GM19324 (cell line): ENCODE results near the gene RADIL.

ENCODE experiments used
- ATAC-seq: cut with Tn5 transposase; IDR thresholded peaks from one replicate; pipeline ENCODE4 v1.9.1; 2021; ENCODE audit warnings: mild to moderate bottlenecking, moderate library complexity; ENCODE audit not compliant: unreplicated experiment, low FRiP score

RADIL gene

DNA sequence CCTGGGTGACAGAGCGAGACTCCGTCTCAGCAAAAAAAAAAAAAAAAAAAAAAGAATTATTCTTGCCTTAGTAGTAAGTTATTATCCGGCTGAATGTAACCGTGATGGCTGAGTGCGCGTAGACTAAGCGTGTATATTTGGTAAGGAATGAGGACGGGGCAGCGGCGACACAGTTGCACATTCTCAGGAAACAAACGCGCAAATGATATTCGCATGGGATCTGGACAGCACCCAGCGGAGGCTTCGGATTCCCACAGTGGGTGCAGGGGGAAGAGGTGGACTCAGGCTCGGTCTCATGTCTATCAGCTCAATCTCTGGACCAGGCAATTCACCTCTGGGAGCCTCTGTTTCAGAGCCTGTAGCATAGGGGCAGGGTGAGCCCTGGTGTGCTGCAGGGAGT lies 50.8 kb downstream of the RADIL start:
- no peak for ATAC-seq

DNA sequence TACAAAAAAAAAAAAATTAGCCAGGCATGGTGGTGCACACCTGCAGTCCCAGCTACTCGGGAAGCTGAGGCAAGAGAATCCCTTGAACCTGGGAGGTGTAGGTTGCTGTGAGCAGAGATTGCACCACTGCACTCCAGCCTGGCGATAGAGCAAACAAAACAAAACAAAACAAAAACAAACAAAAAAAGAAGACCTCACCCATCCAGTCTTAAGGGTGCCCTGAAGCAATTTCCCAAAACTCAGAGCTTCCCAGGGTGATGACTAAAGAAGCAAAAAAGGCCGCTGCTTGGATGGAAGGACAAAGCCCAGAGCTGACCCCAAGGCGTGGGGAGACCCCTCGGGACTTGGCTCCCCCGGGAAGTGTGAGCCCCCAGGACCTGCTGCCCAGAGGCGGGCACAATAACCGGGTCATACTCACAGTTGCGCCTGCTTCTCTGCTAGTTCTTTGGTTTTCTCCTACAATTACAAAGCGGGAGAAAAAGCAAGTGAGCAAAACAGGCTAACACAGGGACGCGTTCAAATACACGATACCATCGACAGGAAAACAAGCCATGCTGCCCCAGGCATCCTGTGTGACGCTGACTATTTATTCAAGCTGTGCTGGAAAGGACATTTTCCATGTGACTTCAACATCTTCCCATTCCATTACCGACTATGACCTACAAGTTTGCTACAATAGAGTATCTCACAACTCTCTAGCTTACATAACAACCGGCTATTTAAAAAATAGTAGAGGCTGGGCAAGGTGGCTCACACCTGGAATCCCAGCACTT lies 51.6 kb downstream of the RADIL start:
- no peak for ATAC-seq

DNA sequence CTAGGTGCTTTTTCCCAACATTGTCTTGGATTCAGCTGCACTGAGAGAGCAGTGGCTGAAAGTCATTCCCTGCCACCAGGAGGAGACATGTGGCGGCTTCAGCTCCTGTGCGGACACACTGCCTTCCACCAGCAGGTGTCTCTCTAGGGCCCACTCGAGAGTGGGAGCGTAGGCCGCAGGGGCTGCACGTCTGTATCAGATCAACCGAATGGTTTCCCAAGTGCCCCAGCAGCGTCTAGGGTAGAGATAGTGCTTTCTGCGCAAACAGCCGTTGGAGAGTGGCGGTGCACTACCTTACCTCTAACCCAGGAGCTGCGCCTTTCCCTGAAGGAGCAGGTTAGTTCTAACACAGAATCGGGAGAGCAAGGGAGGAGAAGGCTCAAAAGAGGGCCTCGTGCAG lies 53.3 kb downstream of the RADIL start:
- ATAC-seq, result peak; percentile 56

DNA sequence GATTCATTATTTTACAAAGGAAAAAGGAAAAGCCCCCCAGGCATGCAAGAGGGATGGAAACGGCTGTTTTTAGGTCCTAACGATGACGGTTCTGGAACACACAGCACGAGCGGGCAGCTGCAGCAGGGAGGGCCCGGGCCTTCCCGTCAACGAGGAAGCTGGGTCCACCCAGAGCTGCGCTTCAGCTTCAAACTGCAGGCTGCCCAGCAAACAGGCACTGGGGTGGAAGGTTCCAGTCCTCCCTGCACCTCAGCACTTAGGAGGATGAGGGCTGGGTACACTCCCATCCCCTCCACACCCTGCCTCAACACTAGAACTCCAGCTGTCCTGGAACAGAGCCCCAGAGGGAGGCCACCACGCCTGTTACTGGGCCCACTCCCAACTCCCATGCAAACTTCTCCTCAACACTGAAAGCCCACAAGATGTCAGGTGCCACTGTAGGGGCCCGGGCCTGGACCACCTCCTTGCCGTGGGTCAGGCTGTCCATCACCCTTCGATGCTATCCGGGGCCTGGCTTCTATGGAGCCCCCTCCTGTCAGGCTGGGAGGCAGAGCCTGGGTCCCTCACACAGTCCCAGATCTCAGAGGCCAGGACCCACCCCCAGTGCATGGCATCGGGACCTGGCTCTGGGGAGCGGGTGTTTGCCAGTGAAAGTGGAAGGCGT lies 54.7 kb downstream of the RADIL start:
- ATAC-seq, result no peak

DNA sequence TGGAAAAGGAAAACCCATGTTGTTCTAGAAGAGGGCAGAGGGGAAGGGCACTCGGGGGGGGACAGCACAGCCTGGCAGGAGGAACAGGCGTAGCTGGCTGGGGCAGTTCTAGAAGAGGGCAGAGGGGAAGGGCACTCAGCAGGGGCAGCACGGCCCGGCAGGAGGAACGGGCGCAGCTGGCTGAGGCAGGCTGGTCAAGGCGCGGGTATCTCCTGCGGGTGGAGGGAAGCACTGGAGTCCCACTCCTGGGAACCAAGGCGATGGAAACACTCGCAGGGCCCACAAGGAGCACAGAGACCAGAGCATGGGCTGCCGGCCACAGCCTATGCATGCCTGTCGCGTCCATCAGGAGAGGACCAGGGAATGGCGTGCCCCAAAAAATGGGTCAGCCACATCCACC lies 58.4 kb downstream of the RADIL start:
- no peak for ATAC-seq

DNA sequence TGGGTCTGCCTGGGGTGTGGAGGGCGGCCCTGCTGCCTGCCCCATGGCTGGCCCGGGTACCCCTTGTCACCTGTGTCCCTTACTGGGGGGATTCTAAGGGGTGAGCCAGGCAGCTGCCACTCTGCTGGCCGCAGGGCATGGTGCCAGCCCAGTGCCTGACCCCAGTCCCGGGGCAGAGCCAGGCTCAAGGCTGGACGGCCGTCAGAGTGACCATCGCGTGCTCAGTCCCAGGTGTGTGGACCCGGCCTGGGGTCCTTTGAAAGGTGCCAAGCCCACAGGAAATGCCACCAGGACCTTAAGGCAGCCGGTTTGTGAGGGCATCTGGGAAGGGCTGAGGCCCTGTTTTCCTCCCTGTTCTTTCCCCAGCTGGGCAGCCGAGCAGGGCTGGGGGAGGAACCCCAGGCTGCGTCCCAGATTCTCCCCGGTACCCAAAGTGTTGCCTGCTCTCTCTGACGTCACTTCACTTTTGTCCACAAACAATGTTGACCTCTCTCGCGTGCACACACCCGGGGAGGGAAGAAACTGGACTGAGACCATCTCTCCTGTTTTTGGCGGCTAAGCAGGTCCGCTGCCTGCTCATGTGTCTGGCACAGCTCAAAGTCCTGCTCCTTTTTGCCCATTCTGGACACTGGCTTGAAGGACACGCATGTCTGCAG lies 59.3 kb downstream of the RADIL start:
- no peak for ATAC-seq

DNA sequence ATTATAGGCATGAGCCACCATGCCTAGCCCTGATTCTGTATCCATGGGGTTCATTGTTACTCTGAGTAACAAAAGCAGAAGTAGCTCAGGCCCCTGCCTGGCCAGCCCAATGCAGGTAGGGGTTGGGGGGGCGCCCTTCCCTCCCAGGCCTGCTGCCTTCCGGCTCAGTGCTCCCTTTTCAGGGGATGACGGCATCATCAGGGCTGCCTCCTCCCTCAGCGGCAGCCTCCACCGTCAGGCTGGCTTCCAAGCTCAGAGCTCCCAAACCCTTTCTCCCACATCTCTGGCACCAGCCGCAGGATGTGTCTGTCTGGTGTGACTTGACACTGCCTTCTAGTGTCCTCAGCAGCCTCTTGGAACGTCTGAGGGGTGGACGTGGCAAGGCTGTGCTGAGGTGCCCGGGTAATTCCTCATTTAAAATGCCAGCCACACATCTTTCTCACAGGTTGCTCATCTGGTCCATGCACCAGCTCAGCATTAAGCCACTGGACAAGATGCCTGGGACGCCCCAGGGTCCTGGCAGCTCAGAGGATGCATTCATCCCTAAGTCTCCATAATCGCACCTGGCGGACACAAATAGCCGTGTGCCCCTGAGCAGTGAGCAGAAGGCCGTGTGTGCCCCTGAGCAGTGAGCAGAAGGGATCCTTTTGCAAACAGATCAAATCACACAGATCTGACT lies 59.9 kb downstream of the RADIL start:
- ATAC-seq, result no peak

DNA sequence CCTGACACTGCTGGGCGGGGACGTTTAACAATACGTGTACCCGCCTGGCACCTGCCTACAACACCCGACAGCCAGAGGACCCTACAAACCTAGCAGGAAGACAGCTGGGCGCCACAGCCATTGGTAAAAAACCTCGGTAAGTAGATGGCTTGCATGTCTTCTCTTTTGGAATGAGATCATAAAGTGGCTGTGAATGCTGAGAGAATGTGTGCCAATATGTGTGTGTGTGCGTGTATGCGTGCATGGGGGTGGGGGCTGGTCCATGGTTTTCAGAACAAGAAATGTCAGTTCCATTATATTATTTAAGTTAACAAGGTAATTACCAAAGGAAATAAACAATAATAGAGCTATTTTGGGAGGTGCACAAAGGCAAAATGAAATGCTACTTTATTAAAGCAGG lies 60.8 kb downstream of the RADIL start:
- no peak for ATAC-seq

DNA sequence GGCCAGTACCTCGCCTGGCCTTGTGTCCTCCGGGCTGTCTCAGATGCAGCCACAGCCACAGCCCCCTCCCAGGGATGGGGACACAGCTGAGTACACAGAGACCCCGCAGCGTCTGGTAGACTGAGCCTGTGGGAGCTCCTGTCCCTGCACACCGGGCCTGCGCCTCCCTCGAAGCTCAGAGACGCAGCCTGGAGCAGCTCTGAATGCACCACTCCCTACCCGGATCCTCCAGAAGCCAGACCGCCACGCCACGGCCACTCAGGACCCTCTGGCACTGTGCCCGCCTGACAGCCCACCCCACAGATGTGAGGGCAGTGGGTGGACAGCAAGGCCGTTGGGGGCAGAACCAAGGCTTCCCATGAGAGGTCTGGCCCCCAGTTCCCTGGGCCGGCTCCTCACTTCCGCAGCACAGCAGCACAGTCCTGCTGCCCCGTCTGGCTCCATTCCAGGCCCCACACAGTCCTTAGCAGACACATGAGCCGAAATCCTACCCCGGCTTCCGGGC lies 62.5 kb downstream of the RADIL start:
- ATAC-seq, result no peak

DNA sequence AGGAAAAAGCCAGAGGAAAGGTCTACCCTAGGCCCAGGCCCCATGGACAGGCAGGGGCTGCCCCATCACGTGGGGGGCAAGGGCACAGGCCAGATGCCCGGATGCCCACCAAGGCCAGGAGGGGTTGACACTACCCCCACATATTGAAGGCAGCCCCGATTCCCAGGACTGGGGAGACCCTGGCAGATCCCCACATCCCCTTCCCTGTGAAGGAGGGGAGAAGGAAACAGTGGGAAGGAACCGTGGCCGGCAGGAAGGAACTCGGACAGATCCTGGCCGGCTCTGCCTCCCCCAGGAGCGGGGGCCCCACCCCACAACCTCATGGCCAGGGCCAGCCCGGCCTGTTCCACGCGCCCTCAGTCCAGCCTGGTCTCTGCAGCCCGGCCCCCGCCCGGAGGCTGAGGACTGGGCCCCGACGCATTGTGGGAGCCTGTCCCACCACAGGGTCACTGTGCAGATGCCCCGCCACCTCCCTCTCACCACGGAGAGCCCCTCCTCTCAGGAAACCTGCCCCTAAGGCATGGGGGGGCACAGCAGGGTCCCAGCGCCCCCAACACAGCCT lies 63.0 kb downstream of the RADIL start:
- no peak for ATAC-seq

DNA sequence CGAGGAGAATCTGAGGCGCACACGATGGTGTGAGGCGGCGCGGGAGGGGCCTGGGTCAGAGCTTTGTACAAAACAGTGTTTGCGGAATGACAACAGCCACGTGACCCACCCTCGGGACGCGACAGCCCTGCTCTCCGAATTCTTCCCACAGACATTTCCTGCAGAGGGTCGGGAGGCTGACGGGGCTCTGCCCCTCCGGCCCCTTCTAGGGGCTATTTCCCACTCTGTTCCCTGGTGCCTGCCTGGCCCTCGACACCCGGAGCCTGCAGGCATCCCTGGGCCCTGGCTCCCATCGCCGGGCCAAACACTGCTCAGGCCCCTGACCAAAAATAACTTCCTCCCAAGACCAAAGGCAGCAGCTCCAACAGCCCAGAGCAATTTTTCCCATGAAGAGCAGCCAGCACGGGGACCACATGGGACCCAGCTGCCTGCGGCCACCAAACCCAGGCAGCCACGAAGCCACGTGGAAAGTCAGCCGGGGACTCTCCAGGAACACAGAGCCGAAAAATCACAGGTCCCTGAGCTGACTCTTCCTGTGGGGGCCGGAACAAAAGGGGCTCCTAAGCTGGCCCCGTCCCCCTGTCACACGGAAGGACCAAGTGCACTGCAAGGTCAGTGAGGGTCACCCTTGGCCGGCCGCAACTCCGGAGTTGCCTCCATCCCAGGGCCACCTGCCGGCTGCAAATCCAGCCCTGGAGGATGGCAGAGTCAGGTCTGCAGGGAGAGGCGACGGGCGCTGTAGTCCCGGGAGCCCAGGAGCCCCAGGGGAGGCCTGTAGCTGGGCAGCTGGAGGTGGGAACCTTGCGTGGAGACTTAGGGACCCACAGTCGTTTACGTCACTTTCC lies 63.7 kb downstream of the RADIL start:
- ATAC-seq, result no peak

DNA sequence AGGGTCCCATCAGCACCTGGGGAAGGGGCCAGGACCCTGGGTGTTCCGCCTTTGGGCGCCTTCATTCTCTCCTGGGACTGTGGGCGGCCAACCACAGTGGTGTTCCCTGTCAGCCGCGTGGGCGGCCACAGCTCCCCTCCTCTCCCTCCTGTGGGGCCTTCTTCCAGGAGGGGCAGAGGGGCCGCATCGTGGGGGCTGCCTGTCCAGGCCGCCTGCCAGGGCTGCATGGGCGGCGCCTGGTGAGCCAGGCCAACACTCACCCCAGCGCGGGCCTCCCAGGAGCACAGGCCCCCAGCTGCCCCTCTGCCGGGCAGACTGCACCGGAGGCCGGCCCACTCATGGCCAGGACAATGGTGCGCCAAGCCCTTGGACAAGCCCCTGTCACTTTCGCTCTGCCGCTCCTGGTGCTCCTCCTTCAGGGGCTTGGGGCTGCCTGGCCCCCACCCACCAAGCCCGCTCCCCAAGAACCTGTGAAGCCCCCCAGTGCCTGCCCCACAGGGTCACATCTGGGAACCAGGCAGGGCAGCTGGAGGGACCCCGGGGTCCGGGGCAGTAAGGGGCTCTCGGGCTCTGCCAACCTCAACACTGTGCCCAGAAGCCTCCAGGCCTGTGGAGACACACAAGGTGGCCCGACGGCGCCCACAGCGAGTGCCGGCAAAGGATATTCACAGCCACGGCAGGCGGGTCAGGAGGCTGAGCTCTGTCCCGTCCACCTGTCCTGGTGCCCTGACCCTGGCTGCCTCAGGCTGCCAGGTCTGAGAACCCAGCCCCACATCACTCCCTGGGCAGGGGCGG lies 65.3 kb downstream of the RADIL start:
- no peak for ATAC-seq

DNA sequence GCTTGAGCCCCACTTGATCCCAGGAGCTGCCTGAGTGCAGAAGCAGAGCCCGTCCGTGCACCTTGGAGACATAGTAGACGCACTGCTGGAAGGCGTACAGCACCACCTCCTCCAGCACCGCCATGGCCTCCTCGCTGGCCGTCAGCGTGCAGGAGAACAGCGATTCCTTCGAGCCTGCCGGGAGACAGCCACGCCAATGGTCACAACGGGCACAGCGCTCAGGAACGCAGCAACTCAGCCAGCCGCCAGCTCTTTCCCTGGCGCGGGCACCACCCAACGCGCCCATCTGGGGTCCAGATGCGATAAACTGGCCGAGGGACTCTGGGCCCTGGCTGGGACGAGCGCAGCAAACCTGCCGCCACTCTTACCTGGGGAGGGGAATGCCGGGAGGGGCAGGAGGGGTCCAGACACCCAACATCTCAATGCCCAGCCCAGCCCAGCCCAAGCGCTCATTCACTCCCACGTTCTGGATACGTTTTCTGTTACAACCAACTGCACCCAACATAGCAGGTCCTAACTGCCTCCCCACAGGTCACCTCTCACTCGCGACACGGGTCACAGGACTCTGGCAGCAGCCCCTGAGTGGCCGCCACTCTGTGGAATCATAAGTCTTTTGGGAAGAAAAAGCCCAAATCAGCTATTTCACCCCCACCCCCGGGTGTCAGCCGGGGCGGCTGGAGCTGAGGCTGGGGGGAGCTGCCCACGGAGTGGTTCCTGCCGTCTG lies 66.2 kb downstream of the RADIL start:
- ATAC-seq, result no peak

DNA sequence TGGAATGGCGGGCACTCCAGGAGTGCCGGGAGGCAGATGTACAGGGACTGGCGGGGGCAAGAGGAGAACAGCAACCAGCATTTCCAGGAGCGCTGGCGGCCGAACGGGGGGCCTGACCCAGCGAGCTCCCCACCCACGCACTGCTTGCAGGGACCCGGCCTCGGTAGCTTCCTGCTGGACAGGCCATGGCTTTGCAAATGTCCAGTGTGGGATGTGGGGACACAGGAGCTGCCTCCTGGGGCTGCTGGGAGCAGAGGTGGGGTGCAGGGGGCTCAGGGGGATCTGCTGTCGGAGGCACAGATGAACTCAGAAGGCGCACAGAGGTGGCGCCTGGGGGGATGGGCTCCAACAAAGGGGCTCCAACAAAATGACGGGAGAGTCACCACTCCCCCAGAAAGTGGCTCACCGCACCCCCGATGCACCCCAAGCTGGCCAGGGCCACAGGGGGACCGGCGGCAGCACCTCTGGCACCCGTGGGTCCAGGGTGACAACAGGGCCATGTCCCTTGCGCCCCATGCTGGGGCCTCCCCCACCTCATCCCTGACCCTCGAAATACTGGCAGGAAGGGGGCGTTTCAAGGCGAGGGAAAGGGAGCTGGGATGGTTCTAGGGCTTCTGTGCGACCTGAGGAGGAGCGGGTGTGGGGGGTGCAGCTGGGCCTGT lies 67.0 kb downstream of the RADIL start:
- no peak for ATAC-seq

DNA sequence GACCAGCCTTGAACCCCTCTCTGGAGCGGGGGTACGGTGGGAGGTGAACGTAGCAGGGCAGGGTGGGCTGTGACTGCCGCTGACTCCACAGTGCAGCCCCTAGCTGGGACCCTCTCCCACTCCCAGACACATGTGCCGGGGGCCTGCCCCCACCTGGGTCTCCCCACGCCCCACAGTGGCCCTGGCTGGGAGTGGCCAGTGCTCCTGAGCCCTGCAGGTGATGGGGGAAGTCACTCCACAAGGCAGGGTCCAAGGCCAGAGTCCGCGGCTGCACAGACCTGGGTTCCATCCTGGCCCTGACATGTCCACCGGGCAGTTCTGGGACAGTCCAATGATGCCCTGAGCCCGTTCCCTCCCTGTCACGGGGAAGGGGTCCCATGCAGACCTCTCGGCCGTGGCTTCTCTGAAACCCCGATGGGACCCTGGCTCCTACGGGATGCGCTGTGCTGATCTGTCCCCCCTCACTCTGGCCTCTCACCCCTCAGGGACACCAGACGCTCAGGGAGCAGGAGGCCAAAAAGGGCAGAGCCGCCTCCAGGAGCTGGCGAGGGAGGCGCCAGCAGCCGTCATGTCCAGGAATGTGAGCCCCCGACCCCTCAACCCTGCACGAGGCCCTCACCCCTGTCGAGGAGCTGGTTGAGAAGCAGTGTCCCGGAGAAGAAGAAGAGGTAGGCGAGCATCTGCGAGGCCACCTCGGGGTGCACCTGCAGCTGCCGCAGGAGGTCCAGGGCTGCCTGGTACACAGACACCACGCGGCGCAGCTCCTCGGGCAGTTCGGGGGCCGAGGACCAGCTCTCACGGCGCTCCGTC lies 67.7 kb downstream of the RADIL start:
- ATAC-seq, result no peak

DNA sequence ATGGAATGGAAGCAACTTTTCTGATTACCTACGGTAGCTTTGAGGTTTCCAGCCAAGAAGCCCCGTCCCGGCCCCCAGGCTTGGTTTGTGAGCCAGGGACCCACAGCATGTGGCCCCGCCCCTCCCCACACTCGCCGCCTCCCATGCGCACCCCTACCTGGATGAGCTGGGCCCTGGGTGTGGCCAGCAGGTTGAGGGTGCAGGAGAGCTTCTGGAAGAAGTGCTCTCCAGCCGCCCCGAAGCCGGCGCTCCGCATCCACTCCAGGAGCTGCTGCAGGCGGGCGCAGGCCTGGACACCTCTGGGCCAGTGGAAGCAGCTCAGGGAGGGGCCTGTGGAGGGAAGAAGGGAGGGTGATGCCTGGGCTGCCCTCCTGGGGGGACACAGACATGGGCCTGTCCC lies 68.4 kb downstream of the RADIL start:
- ATAC-seq, result no peak

DNA sequence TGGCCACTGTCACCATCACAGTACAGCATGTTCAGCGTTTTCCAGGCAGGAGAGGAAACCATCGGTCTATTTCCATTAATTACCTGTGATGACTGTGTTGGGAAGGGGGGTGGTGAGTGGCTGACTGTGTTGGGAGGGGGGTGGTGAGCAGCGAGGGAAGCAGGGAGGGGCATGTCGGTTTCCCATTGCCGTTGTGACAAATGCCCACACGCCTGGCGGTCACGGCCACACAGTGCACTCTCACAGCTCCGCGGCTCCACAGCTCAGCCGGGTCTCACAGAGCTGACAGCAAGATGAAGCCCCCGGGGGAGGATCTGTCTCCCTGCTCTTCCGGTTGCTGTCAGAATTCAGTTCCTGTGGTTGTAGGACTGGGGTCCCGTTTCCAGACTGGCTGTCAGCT lies 69.1 kb downstream of the RADIL start:
- ATAC-seq, result no peak
